Kidney epithelial cell (primary cell): Measurements from ENCODE around the gene RNF166. TPM values are rescaled to one million over a fixed set of nuclear protein-coding genes. Genes with fewer than 3 reads are reported as not detected.
A peak's percentile ranks its signal among the peaks of the same experiment; 100 is the strongest.

Experiments
- DNase-seq: peaks from one replicate; pipeline ENCODE4 v3.0.0-alpha.2; 2010; ENCODE audit warnings: low read depth
- H3K27me3 ChIP-seq: 2 replicates; pipeline ENCODE4 v1.6.0; 2011; ENCODE audit warnings: low read length; ENCODE audit not compliant: control insufficient read depth, insufficient read depth
- H3K36me3 ChIP-seq: 2 replicates; pipeline ENCODE4 v1.5.1; 2011; ENCODE audit warnings: low read length; ENCODE audit not compliant: control insufficient read depth, insufficient read depth
- H3K4me3 ChIP-seq: 2 replicates; pipeline ENCODE4 v1.5.1; 2011; ENCODE audit warnings: low read depth, mild to moderate bottlenecking, control low read depth, low read length
- total RNA-seq: library from RNA; depleted of rRNA; stranded (reverse); fragments of >200 nt; gene quantifications from 2 replicates; pipeline ENCODE4 v1.2.3, GENCODE V29; 2015
- TF ChIP-seq, protein P1 (sequence below): IDR thresholded peaks from 2 replicates; pipeline ENCODE4 v1.5.1; 2011; ENCODE audit warnings: mild to moderate bottlenecking, moderate library complexity, low read length, control low read depth, inconsistent platforms; ENCODE audit not compliant: insufficient read depth, poor library complexity, severe bottlenecking

Gene RNF166
- total RNA-seq, 1 donor from 2014 or later, result 33.0 TPM

DNA sequence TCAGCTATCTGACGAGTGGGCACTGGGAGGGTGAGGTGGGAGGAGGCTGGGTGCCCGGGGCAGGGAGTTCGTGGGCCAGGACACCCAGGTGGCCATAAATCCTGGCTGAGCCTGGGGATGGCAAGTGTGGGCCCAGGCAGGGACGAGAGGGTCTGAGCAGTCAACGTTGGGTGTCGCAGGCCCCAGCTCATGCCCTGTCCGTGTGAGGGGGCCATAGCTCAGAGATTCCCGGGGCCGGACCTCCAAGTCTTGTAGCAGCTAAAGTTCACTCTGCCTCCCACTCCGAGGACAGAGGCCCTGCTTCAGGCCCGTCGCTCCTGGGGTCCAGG lies 34.5 kb upstream of the RNF166 start:
- peaks cover 2% of the 10 kb centered on the region for H3K36me3 ChIP-seq
- no peak for DNase-seq

GRCh38 chr16:88739977-88740726 lies 33.9 kb upstream of the RNF166 start:
- TF ChIP-seq, protein P1, sequence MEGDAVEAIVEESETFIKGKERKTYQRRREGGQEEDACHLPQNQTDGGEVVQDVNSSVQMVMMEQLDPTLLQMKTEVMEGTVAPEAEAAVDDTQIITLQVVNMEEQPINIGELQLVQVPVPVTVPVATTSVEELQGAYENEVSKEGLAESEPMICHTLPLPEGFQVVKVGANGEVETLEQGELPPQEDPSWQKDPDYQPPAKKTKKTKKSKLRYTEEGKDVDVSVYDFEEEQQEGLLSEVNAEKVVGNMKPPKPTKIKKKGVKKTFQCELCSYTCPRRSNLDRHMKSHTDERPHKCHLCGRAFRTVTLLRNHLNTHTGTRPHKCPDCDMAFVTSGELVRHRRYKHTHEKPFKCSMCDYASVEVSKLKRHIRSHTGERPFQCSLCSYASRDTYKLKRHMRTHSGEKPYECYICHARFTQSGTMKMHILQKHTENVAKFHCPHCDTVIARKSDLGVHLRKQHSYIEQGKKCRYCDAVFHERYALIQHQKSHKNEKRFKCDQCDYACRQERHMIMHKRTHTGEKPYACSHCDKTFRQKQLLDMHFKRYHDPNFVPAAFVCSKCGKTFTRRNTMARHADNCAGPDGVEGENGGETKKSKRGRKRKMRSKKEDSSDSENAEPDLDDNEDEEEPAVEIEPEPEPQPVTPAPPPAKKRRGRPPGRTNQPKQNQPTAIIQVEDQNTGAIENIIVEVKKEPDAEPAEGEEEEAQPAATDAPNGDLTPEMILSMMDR, result no peak

More for the DNA sequence above, 34.5 kb upstream of the RNF166 start:
- Histone ChIP-seq H3K4me3 (no peak overlapping the region), H3K27me3 (no peaks in the 10 kb centered on the region)
- TF ChIP-seq, protein P1, result no peak

GRCh38 chr16:88739139-88739976 lies 33.1 kb upstream of the RNF166 start:
- H3K27me3 ChIP-seq, result no peaks in the 10 kb centered on the region
- no peak overlapping the region for H3K4me3 ChIP-seq
- DNase-seq, result no peak
- H3K36me3 ChIP-seq, result peaks cover 2% of the 10 kb centered on the region
- TF ChIP-seq, protein P1, result no peak

More at GRCh38 chr16:88739977-88740726, 33.9 kb upstream of the RNF166 start:
- H3K4me3 ChIP-seq, result no peak overlapping the region
- no peak for DNase-seq
- H3K36me3 ChIP-seq, result peaks cover 2% of the 10 kb centered on the region
- H3K27me3 ChIP-seq, result no peaks in the 10 kb centered on the region

- Histone ChIP-seq H3K27me3 (no peaks in the 10 kb centered on the region), H3K4me3 (no peak overlapping the region), H3K36me3 (peaks cover 4% of the 10 kb centered on the region)
- TF ChIP-seq, protein P1, result no peak
- no peak for DNase-seq
Observed at GRCh38 chr16:88738151-88739084, 32.2 kb upstream of the RNF166 start.

- H3K27me3 ChIP-seq, result no peaks in the 10 kb centered on the region
- no peak overlapping the region for H3K4me3 ChIP-seq
- H3K36me3 ChIP-seq, result peaks cover 4% of the 10 kb centered on the region
- TF ChIP-seq, protein P1, result peak; percentile 79
- no peak for DNase-seq
Observed at GRCh38 chr16:88737298-88738150, 31.3 kb upstream of the RNF166 start.
